Stimulated activated CD8-positive, alpha-beta memory T cell treated with anti-CD3 and anti-CD28 coated beads, Interleukin-7, amount 100 ng/mL, for 24 hours (primary cell): ENCODE results near the gene ITPR1.

ENCODE experiments used
- DNase-seq: peaks from one replicate; pipeline ENCODE4 v3.0.0-alpha.2; 2020; ENCODE audit warnings: low read depth

ITPR1 gene

GRCh38 chr3:4533489-4534443 lies 40.6 kb downstream of the ITPR1 start:
- DNase-seq, result no peak

GRCh38 chr3:4534906-4535305 lies 41.8 kb downstream of the ITPR1 start:
- DNase-seq, result no peak

GRCh38 chr3:4536260-4536659 lies 43.1 kb downstream of the ITPR1 start:
- DNase-seq, result no peak

- DNase-seq, result no peak
Observed at GRCh38 chr3:4540267-4540666, 47.1 kb downstream of the ITPR1 start.

- DNase-seq, result no peak
Observed at GRCh38 chr3:4543110-4543509, 50.0 kb downstream of the ITPR1 start.

- no peak for DNase-seq
Observed at GRCh38 chr3:4546346-4547178, 53.4 kb downstream of the ITPR1 start.

- no peak for DNase-seq
Observed at GRCh38 chr3:4547799-4548198, 54.7 kb downstream of the ITPR1 start.

- no peak for DNase-seq
Observed at GRCh38 chr3:4548356-4548755, 55.2 kb downstream of the ITPR1 start.

- DNase-seq, result no peak
Observed at GRCh38 chr3:4548780-4549179, 55.6 kb downstream of the ITPR1 start.

GRCh38 chr3:4549896-4550295 lies 56.7 kb downstream of the ITPR1 start:
- DNase-seq, result no peak

- no peak for DNase-seq
Observed at GRCh38 chr3:4551051-4551711, 58.0 kb downstream of the ITPR1 start.

GRCh38 chr3:4551794-4552442 lies 58.8 kb downstream of the ITPR1 start:
- DNase-seq, result no peak

- DNase-seq, result no peak
Observed at GRCh38 chr3:4552811-4553210, 59.7 kb downstream of the ITPR1 start.

- no peak for DNase-seq
Observed at GRCh38 chr3:4561661-4562060, 68.5 kb downstream of the ITPR1 start.

GRCh38 chr3:4562595-4562994 lies 69.4 kb downstream of the ITPR1 start:
- DNase-seq, result no peak

GRCh38 chr3:4564270-4564669 lies 71.1 kb downstream of the ITPR1 start:
- DNase-seq, result no peak

- DNase-seq, result no peak
Observed at GRCh38 chr3:4564928-4565586, 71.9 kb downstream of the ITPR1 start.

- DNase-seq, result no peak
Observed at GRCh38 chr3:4565809-4566501, 72.8 kb downstream of the ITPR1 start.

GRCh38 chr3:4568841-4569240 lies 75.7 kb downstream of the ITPR1 start:
- no peak for DNase-seq

- DNase-seq, result no peak
Observed at GRCh38 chr3:4570840-4571621, 77.9 kb downstream of the ITPR1 start.
